Measurements from ENCODE around the gene PAM.
"Not testable (repeated sequence)": the region's sequence is repeated elsewhere in the genome, so short reads cannot be mapped to it uniquely, and the experiment has no call there.

PAM gene

DNA sequence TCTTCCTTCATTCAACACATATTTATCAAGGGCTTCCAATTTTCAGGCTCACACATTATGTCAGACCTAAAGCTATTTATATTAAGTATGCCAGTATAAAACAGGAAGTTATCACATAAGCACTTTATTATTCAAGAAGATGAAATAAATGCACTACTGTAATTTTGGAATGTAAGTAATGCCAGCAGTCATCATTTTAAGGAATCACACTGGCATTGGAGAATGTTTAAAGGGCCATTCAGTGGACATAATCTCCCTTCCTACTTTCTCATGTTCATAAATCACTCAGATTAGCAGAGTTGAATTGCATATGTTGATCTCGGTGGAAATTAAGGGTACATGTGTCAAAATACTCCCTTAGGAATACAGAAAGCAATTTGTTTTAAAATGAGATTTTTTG lies 200.4 kb downstream of the PAM start:
- DNase-seq, result no peak

DNA sequence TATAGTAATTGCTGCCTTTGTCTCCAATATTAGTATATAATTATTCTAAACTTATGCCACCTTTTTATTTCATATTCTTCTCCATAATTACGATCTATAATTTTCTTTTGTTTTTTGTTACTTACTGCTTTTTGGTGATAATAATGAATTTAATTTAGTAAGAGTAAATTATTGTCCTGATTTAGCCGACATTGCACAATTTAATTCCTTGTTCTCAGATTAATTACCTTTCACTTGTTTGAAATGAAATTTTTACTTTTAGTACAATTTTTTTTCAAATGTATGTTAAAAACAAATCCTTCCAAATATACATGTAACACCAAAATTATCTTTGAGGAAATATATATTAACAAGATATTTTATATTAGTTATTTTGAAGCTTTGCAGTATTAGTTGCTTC lies 201.5 kb downstream of the PAM start:
- DNase-seq, result no peak

DNA sequence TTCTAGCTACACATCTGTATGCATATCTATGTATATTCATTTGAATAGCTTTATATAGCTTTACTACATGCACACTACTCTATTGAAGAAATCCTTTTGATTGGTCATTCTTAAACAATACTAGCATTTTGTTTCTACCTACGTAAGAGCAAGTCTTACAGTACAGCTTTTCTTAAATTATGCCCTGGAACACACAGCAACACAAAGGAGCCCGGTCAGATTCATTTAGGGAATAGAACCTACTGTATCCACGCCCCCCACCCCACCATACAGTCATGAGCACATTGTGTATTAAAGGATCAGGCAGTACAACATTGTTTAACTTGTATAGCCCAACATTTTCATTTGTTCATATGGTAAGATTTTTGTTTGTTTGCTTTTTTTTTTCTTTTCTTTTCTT lies 202.0 kb downstream of the PAM start:
- no peak for DNase-seq

DNA sequence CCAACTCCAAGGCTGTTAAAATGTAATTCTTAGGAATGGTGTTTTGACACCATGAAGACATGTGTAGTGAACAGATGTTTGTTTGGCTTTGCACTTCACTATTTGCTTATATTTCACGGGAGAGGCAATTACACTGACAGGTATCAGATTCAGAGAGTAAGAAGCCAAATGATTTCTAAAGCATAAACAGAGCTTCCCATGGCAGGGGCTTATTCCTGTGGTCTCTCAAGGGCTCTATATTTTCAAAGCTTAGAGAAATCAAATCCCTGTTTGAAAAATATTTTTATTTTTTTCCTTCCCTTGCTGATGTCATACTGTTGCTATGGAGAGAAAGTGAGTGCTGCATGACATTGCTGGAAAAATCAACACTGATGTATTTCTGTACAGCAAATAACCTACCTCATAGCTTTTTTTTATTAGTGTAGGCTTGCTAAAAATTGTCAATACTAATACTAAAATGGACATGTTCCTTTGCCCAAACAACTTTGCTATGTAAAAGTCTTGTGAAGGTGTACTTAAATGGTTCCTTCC lies 203.4 kb downstream of the PAM start:
- no peak for DNase-seq

DNA sequence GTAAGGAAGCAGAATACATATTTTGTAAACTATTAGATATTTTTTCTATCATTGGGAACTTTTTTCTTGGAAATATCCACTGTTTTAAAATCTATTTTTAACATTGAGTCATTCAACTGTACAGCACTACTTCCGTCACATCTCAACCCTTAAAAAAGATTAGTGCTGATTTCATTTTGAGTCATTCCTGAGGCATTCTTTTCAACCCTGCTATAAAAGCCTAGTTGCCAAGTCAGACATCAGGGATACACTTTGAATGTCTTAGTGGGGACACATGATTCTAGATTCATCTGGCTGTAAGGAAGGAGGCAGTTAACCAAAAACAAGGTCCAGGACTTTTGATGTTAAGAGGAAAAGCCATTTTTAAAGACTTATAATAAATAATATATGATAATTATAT lies 203.9 kb downstream of the PAM start:
- DNase-seq, result no peak

DNA sequence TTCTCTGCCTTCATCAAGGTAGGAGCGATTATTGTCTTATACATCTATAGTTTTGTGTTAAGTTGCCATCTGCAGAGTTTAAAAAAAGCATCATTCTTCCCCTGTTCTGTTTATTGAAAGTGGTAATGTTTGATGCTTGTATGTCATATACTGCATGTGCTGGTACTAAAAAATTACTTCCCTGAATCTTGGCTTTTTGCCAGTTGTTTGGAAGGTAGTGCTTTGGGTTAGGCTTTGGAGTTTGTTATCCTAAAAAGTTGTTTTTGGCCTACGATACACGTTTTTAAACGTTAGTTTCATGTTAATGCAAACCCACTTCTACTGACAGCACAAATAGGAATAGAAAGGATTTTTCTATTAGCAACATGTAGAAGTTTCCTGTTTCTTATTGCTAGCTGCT lies 206.6 kb downstream of the PAM start:
- no peak for DNase-seq

DNA sequence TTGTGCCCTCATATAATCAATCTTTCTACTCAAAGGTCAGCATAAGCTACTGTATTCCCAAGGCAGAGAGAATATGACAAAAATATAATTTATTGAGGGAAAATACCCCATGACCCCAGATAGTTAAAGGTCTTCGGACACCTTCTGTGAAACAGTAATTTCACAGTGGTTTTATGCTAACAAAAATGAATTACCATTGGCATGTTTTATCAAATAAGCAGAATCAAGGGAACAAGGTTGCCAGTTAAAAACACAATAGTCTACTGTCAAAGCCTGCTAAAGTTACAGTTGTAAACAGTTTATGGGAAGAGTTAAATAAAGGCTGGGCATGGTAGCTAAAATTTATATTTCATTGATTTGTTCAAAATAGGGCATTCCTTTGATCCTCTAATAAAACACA lies 210.5 kb downstream of the PAM start:
- DNase-seq, result no peak

DNA sequence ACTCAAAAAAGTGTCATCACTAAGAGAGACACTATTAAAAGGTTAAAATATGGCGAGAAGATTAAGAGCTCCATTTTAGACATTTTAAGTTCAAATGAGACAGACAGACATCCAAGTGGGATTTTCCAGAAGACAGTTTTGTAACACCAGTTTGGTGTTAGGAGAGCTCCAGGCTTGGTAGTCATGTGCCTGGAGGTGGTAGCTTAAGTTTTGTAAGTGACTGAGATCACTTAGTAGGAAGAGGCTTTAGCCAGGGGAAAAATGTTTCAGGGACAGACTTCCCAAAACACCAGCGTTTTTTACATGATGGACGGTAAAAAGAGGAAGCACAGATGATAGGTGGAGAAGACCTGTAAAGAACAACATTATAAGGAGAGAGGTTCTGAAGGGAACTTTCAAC lies 214.5 kb downstream of the PAM start:
- no peak for DNase-seq

DNA sequence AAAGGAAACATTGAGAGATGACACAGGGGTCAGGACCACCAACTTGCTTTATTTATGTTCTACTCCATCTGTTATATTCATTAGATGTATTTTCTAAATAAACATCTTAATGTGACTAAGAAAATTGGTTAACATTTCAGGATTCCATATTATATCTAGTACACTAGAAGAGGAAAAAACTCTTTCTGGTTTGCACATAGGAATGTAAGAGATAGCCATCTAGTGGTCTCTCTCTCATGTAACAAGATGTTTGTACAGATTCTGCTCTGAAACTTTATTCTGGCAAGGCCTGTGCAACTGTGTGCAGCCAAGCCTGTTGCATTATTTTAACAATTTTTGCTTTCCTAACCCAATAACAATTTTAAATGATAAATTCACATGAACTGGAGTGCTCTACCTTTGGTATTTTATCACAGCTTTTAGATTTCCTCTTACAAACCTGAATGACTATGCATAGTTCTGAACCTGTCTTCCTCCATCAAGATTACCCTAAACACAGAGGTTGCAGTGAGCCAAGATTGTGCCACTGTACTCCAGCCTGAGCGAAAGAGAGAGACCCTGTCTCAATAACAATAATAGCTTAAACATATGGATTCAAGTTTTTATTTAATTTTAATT lies 216.7 kb downstream of the PAM start:
- peak; percentile 53 to 60 for DNase-seq

DNA sequence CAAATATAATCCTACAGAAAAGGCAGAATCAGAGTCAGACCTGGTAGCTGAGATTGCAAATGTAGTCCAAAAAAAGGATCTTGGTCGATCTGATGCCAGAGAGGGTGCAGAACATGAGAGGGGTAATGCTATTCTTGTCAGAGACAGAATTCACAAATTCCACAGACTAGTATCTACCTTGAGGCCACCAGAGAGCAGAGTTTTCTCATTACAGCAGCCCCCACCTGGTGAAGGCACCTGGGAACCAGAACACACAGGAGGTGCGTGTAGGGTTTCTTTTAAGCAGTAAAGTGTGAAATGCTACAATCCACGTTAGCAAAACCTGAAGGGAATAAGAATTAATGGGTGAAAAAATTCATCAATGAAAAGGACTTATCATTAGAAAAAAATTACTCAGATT lies 219.1 kb downstream of the PAM start:
- no peak for DNase-seq

DNA sequence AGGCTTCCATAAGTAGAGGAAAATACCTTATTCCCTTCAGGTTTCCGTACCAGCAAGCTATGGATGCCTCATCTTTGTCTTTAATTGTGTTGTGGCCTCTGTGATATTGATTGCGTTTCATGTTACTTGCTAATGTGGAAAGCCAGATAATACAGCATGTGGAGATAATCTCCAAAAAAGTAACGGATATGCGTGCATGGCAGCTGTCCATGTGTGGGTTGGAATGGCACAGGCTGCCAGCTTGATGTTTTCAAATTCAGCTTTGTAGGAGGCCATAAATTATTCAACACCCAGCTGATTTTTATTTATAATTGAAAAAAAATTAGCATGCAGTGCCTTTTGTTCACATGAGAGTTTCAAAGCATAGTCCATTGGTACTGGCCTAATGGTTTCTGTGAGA lies 219.9 kb downstream of the PAM start:
- DNase-seq, result no peak

DNA sequence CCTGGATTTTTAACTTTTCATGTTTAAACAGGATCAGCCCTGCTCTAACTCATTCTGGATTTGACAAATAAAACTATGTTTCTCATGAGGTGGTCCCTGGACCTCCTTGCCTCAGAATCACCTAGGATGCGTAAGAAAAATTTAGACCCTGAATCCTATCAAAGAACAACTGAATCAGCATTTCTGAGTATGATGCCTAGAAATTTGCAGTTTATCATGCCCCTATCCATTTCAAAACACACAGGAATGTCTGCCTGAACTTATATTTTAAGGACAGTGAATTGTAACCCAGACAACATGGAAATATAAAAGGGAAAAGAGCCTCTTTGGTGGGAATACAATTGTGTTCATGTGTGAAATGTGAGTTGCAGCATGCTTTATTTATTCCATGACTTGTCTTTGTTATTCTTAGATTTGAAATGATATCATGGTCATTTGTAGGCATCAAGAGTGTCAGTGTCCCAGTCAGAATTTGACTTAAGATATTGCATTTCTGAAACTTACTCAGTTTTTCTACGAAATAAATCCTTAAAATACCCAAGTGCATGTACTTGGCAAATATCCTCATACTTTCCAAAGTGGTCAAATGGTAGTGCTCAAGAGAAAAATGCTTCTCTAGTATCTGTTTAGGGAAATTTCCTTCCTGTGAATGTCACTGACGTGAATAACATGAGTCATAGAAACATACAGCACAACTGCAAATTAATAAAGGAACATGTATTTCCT lies 220.5 kb downstream of the PAM start:
- no peak for DNase-seq

DNA sequence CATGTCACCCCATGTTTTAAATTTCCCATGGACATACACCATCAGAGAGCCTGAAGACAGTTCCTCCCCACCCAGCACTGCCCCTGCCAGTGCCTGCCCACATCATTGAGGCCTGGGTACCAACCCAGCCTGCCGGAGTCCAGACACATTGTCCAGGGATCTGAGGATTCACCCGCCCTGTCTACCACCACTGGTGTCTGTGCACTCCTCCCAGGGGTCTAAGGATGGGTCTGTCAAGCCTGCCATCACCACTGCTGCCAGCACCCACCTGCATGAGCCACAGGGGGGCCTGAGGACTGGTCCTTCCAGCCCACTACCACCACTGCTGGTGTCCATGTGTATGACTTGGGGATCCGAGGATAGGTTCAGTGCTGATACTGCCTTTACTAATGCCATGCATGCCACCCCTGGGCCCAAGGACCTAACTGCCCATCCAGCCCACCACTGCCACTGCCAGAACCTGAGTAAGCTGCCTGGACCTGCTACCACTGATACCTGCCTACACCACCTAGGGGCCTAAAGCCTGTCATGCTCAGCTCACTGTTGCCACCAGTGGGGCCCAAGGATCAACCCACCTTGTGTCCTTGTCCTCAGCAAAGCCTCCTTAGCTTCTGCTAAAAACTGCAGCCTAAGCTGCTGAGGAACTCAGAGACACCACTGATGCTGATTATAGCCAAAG lies 227.0 kb downstream of the PAM start:
- no peak for DNase-seq

DNA sequence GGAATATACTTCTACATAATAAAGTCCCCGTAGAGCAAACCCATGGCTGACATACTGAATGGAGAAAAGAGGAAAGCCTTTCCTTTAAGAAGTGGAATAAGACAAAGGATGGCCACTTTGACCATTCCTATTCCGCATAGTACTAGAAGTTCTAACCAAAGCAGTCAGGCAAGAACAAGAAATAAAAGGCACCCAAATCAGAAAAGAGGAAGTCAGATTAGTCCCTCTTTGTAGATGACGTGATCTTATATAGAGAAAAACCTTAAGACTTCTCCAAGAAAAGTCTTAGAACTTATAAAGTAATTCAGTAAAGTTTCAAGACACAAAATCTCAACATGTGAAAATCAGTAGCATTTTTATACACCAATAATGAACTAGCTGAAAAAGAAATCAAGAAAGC lies 231.0 kb downstream of the PAM start:
- DNase-seq, result peak; percentile 33 to 46

DNA sequence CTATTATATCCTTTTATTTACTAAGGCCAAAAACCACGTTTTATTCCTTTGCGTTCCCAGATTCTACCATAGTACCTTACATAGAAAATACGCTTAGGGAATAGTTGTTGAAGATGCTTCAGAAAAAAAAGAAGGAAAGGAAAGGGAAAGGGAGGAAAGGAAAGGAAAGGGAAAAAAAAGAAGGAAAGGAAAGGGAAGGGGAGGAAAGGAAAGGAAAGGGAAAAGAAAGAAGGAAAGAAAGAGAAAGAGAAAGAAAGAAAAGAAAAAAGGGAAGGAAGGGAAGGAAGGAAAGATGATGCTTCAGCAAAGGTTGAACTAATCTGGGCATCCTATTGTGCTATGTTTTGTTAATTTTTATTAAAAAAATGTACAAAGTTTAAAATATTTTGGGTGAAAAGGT lies 233.4 kb downstream of the PAM start:
- no peak for DNase-seq

DNA sequence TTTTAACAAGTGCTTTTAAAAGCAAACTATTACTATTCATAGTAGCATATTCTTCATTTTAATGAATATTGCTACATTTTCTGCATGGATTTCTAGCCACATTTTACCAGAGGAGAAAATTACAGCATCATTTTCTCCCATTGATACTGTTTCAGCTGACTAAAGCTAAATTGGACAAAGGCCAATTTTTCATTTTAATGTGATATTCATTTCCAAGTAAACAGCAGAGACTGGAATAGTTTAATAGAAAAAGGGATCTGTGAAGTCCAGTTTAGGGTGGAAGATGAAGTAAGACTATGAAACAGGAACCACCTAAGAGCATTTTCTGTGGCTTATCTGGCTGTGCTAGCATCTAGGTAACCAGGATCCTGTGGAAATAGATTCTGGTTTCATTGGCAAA lies 236.7 kb downstream of the PAM start:
- no peak for DNase-seq

DNA sequence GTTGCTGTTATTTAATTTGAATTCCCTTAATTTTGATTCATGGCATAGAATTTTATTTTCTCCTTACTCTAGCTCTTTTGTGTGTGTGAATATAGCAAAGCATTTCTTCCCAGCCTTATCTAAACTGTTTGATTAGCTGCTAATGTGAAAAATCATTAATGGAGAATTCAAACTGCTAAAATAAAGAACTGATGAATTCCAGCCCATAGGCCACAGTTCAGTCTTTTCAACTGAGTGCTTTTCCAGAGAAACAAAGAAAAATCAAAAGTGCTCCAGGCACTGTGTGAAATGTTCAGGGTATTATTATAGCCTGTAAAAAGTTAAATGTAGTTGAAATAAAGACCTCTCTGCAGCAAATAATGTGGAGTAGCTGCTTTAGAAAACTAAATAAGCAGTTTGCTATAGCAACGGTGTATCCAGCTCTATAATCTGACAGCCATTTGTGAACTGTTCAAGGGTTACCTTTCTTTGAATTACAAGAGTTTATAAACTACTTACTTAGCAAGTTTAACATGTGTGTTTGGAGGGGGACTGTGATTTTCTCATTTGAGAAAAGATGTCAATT lies 241.0 kb downstream of the PAM start:
- no peak for DNase-seq

DNA sequence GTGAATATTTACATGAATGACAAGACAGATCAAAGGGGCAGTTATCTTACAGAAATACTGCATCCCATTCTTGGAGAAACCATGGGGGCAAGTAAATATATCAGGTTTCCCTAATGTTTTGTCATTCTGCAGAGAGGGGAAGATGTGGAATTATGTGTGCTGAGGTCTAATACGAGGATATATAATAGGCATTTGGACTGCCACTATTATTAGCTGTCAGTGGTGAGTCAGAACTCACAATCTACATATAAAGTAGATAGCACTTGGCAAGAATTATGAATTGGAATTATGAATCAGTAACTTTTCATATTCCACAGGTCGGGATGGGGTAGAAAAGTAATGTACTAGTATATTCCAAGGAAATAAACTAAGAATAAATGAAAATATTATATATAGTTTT lies 243.1 kb downstream of the PAM start:
- no peak for DNase-seq

DNA sequence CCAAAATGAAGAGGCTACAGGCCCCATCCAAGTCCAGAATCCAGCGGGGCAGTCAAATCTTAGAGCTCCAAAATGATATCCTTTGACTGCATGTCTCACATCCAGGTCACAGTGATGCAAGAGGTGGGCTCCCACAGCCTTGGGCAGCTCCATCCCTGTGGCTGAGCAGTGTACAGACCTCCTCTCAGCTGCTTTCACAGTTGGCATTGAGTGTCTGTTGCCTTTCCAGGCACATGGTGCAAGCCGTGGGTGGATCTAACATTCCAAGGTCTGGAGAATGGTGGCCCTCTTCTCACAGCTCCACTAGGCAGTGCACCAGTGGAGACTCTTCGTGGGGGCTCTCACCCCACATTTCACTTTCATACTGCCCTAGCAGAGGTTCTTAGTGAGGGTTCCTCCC lies 244.1 kb downstream of the PAM start:
- DNase-seq, result no peak

DNA sequence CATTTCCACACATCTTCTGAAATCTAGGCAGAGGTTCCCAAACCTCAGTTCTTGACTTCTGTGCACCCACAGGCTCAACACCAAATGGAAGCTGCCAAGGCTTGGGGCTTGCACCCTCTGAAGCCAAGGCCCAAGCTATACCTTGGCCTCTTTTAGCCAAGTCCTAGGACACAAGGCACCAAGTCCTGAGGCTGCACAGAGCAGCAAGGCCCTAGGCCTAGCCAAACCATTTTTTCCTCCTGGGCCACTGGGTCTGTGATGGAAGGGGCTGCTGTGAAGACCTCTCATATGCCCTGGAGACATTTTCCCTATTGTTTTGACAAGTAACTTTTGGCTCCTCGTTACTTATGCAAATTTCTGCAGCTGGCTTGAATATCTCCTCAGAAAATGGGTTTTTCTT lies 244.5 kb downstream of the PAM start:
- not testable (repeated sequence) for DNase-seq

DNA sequence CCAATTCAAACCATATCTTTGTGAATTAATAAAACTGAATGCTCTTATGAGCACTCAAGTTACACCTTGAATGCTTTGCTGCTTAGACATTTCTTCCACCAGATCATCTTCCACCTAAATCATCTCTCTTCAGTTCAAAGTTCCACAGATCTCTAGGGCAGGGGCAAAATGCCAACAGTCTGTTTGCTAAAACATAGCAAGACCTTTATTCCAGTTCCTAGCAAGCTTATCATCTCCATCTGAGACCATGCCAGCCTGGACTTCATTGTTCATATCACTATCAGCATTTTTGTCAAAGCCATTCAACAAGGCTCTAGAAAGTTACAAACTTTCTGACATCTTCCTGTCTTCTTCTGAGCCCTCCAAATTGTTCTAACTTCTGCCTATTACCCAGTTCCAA lies 245.0 kb downstream of the PAM start:
- no peak for DNase-seq

DNA sequence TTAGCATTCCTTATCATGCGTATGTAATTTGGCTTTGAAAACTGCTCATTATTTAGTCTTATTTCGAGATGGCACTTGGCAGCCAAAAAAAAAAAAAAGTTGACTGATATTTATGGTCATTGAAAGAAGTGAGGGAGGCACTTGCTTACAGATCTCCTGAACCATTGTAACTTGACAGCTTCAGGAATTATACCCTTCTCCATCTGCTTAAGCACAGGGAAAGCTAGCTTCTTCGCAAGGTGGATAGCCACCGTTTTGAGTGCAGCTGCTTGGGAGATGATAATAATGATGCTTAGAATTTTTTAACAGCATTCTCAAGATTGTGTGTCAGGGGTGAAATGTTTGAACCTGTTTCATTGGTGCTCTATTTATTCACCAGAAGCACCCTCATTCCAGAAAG lies 248.8 kb downstream of the PAM start:
- DNase-seq, result no peak

DNA sequence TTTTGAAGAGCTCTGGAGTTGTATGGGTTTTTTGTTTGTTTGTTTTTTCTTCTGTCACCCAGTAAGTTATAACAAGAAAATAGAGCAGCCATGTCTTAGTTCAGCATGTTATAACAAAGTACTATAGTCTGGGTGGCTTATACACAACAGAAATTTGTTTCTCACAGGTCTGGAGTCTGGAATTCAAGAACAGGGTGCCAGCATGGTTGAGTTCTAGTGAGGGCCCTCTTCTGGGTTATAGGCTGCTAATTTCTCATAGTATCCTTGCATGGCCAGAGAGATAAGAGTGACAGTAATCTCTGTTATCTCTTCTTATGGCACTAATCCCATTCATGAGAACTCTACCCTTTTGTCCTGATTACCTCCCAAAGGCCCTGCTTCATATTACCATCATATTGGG lies 250.2 kb downstream of the PAM start:
- DNase-seq, result no peak

DNA sequence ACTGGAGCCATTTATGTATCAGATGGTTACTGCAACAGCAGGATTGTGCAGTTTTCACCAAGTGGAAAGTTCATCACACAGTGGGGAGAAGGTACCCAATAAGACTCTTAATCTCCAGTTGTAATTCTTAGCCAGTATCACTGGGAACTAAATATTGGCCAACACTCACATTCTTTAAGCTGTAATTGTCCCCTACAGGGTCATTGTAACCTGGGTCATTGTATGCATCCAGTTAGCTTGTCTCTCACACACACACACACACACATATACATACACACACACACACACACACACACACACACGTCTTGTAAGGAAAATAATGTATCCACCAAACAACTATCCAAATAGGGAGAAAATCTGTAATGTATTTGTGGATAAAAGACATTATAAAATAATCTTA lies 251.8 kb downstream of the PAM start:
- DNase-seq, result no peak
